ENCODE data around the gene TMC8.

DNA sequence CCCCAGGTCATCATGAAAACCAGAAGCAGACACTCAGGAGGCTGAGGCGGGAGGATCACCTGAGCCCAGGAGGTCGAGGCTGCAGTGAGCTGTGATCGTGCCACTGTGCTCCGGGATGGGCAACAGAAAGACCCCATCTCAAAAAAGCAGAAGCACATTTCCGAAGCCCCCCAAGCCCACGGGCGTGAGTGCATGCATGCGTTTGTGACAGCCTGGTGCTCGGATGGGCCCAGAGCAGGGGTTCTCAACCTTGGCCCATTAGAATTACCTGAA, 21.1 kb upstream of the TMC8 start:
- TF ChIP-seq CTCF (conservative IDR thresholded peaks at IDR 0.05; ENCODE audit: low read length) (no peak), EZH2phosphoT487 (IDR thresholded peaks at IDR 0.05; ENCODE audit: borderline replicate concordance) (no peak)

Measured in Loucy (cell line).